ENCODE measurements around the gene ATP2B2.

The ATP2B2 gene

DNA sequence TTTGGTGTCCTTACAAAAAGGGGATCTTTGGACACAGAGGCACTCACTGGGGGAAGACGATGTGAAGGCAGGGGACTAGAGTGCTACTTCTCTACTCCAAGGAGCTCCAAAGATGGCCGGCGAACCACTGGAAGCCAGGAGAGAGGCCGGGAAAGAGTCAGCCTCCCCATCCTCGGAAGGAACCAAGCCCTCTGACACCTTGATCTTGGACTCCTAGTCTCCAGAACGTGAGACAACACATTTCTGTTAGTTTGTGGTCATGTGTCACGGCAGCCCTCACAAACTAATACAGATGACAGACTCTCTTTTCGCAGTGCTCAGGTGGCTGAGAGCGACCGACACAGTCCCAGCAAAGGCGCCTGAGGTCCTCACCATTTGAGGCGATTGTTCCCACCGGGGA is 24.4 kb upstream of the ATP2B2 start:
- no peak for DNase-seq (ENCODE audit: low spot score)

DNA sequence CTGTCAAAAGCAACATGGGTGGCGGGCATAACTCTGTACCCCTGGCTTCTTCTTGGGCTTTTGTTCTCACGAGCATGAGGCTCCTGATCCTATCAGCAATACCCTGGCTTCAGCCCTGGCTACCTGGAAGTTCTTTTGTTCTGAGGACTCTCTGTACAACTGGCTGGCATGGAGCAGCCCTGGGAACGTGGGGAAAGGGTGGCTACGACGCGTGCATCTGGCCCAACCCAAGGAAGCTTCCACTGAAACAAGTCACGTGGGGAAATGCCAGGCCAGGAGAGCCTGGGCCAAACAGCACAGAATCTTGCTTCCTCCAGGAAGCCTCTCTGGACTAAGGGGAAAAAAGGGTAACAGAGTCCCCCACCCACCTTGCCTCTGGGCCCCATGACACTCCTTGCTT is 22.7 kb upstream of the ATP2B2 start:
- DNase-seq (ENCODE audit: low spot score): no peak

DNA sequence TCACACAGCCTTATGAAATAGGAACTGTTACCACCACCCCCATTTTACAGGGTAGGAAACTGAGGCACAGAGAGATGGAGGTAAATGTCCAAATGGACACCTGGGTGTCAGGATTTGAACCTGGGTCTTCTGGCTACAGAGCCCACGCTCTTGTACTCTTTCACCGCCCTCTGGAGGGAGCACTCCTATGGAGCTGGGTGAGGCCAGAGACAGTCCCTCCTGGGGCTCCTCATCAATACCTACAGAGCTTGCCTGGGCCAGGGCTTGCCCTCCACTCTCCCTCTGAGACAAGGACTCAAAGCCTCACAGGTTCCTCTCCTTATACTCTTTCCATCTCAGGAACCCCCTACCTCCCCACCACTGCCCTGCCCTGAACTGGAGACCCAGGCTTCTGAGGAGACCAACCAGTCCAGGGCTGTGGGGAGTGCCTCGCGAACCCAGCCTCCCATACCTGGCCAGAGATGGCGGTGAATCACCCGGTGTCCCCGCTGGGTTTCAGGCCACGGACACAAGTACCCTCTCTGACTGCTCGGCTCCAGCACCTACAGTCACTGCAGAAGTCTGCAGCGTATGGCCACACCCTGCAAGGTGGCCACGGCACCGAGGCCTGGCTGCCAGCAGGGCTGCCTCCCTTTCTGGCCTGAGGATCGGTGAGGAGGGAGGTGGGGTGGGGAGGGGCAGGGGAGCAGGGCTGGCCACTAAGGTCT is 22.1 kb upstream of the ATP2B2 start:
- no peak for DNase-seq (ENCODE audit: low spot score)

DNA sequence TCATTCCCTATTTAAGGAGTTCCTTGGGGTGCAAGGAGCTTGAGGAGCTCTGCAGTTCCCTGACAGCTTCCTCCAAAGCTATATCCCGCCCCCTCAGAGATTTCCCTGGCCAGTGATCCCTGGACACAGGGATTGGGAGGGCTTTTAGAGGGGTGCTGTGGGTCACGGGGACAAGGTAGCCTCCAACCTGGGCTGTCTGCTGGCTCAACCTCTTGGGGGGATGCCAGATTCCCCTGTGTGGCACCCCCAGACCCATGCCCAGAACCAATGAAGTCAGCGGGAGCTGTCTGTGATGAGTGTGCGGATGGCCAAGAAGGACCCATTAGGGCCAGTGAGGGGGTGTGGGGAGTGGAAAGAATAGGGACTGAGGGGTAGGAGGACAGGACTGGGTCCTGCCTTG is 21.0 kb upstream of the ATP2B2 start:
- no peak for DNase-seq (ENCODE audit: low spot score)

DNA sequence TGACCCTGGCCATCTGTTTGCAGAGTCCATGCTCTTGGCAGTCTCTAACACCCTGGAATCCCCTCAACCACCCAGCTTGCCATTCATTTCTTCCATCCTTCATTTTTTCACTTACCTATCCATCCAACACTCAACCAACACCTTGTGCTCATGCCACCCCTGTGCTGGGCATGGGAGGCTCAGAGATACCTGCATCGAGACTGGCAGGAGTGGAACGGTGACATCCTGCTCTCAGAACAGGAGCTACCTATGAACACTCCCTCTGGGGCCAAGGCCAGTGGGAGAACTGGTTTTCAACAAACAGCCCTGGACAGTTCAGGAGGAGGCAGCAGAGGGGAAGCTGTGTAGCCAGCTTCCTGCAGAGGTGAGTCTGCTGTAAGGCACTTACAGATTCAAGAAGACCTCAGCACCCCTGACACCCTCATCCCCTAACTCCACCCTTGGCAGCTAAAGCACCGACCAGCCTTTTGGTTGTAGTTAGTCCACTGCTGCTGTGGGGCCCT is 19.5 kb upstream of the ATP2B2 start:
- no peak for DNase-seq (ENCODE audit: low spot score)

DNA sequence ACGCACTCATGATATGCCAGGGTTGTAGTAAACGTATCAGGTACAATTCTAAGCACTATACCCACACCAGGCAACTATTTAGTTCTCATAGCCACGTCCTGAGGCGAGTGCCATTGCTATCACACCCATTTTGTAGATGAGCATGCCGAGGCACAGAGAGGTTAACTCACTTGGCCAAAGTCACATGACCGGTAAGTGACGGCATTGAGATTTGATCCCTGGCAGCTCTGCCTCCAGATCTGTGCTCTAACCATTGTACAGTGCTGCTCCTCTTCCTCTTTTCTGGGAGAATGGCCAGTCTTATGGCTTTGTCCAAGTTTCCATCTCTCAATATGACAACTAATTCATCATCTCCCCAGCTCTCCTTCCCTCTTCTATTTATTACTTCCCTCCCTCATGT is 18.9 kb upstream of the ATP2B2 start:
- no peak for DNase-seq (ENCODE audit: low spot score)

DNA sequence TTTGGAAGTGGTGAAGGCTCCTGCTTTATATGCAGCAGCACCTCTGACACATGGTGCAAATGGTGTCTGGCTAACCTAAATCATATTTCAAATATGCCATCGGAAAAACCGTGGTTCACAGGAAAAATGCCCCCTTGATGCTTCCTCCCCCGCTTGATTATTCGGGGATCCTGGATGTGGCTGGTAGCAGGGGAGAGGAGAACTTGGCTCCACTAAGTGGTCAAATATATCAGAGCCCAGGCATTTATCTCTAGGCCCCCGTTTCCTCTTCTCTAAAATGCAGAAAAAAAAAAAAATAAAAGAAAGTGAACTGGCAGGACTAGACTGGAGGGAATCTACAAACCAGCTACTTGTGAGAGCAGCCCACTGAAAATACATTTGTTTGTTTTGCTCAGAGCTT is 18.2 kb upstream of the ATP2B2 start:
- no peak for DNase-seq (ENCODE audit: low spot score)

DNA sequence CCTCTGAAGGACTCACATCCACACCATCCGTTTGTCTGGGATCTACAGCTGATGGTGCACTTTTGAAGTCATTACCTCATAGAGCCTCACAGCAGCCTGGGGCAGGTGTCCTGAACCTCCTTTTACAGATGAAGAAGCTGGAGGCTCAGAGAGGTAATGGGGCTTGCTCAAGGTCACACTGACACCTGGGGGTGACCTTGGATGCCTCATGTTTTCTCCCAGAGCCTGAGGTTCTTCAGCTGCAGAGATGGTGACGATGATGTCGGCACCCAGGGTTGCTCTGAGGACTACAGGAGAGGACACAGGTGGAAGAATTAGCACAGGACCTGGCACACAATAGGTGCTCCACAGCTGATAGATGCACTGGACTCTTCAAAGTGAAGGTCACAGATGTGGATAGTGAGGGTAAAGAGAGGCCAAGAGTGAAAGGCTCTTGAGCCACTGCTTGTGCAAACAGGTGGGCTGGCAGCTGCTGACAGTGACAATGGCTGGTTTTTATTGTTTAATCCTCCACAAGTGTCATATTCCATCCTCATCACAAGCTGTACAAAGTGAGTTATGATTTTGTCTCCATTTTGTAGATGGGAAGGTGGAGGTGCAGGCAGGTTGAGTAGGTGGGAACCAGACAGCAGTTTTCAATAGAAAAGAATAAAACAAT is 17.4 kb upstream of the ATP2B2 start:
- no peak for DNase-seq (ENCODE audit: low spot score)

DNA sequence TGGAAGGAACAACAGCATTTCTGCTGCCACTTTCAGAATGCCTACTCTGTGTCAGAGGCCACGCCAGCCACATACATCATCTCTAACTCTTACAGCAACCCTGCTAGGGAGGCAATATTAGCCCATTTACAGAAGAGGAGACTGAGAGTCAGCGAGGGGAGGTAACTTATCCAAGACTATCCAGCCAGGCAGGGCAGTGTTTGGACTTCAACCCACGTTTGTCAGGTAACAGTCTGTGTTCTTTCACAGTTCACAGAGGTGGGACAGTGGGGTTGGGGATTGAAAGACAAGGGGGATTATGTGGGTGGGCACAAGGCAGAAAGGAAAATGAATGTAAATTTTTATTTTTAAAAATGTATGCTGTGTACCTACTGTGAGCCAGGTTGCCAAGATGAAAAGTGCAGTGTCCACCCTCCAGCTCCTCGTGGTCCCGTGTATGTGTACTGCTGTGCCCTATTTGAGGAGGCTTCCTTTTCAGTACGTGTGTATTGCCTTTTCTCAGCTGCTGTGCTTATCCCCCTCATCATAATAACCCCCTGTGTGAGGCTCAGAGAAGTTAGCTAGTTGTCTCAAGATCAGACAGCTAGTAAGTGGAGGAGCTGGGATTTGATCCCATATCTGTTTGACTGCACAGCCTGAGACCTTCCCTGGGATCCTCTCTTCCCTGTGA is 16.5 kb upstream of the ATP2B2 start:
- DNase-seq (ENCODE audit: low spot score): no peak

DNA sequence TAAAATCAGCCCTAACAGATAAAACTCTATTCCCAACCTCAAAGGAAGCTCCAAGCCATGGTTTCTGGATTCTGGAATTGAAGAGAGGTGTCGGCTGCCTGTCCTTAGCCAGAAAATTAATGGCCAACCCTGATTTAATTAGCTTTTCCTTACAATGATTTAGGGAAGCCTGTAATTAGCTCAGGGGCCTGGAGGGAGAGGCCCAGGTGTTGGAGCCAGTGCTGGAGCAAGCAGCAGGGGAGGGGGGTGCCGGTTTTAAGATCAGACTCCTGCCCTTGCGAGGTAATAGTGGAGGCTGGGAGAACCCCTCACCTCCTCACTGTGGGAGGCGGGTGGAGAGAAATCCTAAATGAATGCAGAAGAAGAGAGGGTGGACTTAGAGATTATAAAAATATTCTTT is 14.7 kb upstream of the ATP2B2 start:
- DNase-seq (ENCODE audit: low spot score): no peak

DNA sequence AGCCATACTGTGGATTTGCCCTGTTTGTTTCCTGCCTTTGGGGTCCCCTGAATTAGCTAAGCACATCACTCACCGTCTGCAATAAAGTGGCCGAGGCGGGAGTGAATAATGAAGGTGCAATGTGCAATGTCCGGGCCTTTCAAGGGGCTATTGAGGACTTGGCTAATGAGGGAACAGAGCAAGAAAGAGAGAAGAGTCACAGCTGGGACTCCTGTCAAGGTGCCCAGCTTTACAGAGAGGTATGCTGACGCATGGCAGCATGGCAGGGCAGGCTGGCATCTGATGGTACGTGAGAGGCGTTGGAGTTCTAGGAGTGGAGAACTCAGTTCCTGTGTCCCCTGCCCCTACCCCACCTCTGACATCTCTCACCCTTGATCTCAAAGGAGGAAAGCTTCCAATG is 13.8 kb upstream of the ATP2B2 start:
- no peak for DNase-seq (ENCODE audit: low spot score)

DNA sequence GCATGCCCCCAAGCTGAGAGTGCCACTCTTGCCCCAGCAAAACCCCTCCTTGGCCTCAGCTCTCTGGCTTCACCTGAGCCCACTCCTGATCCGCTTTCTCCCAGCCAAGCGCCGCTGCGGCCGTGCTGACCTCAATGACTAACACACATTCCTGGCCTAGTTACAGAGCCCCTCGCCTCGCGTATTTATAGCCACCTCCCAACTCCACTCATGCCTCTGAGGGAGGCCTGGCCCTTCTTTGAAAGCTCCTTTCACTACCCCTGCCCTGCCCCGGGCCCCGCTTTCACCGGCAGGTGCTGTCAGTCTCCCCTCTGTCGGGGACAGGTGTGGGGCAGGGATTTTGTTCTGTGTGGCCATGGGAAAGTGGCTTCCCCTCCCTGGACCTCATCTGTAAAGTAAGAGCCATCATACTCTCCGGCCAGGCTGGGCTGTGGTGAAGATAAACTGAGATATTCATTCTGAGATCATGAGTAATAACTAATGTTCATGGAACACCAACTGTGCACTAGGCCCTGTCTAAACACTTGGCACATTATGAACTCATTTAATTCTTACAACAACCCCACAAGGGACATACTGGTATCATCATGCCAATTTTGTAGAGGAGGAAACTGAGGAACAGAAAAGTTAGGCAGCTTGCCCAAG is 13.2 kb upstream of the ATP2B2 start:
- DNase-seq (ENCODE audit: low spot score): no peak

DNA sequence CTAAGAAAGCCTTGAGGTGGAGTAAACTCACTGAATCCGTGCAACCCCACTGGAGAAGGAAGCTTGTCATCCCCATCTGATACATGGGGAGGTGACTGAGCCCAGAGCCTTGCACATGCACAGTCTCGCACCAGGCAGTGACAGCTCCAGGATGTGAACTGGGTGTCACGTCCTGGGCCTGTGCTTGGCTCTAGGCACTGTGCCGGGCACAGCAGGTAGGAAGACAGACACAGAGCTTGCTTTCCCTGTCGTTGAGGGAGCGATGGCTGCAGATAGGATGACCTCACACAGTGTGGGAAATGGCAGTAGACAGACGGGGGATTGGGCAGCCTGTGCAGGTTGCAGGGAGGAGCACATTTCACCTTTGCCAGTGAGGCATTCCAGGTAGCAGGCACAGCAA is 12.2 kb upstream of the ATP2B2 start:
- DNase-seq (ENCODE audit: low spot score): no peak

DNA sequence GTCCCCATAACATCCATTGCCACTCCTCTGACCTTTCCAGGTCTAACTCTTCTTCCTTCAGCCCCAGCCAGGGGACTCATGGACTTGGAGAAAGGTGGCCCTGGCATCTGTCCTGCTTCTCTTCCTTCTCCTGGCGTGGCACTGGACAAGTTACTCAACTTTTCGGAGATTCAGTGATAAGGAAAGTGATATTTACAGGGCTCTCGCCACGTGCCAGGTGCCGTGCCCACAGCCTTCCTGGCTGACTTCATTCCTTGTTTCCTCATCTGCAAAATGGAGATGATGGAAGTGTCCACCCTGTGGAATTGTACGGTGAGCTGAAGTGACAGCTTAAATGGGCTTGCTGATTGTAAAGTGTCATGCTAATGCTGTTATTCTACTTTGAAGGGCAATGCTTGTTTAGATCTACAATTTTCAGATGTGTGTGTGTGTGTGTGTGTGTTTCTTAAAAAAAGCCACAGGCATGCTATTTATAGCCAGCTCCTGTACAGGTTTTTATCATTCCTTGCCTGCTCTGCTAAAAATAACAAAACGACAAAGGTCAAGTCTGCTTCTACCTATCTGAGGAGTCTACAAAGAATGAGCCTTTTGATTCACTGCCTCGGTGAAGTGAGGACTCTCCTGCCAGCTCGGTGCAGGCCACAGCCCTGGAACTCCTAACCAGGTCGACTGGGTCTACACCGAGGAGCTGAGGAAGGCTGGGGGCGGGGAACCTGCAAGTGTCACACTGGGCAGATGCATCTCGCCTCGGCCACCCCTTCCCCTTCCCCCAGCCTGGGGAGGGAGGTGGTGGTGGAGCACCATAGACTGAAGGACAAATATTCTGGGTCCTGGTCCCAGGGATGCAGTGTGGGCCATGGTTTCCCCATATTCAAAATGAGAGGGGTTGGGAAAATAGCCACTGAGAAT is 11.4 kb upstream of the ATP2B2 start:
- no peak for DNase-seq (ENCODE audit: low spot score)

DNA sequence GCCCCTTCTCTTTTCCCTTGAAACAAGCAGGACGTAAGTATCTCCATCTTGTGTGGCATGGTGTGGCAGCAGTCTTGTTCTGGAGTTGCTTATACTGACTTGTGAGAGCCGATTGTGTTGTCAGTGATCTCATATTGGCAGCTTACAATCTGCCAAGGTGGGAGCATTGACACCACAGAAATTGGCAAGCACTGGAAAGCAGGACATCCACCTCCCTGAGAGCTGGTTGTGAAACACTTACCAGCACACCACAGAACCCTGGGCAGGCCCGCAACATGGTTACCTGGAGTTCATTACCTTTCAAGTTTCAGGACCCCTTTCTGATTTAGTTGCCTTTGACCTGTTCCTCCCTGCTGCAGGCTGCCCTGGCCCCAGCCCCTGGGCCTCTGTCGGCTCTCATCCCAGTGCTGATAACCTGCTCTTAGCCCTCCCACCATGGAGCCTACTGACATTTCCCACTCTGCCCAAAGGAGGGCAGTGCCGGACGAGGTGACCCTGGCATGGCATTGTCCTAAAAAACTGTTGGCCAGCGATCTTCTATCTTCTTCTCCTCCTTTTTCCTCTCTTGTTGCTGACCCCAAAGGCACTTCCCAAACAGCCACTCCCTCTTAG is 10.6 kb upstream of the ATP2B2 start:
- DNase-seq (ENCODE audit: low spot score): no peak

DNA sequence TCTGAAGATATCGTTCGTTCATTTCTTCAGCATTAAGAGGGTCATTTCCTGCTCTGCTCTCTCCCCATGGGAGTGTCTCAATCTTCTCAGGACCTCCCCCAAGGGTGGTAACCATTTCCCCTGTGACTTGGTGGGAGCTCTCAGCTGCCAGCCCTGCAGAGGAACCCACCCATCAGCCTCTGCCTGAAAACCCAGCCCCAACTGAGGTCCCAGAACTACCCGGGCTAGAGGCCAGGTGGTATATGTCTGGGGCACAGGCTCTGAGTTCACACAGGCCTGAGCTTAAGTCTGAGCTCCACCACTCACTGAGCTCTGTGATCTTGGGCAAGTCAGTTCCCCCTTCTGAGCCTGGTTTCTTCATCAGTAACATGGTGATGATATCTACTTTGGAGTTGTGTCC is 10.0 kb upstream of the ATP2B2 start:
- no peak for DNase-seq (ENCODE audit: low spot score)

DNA sequence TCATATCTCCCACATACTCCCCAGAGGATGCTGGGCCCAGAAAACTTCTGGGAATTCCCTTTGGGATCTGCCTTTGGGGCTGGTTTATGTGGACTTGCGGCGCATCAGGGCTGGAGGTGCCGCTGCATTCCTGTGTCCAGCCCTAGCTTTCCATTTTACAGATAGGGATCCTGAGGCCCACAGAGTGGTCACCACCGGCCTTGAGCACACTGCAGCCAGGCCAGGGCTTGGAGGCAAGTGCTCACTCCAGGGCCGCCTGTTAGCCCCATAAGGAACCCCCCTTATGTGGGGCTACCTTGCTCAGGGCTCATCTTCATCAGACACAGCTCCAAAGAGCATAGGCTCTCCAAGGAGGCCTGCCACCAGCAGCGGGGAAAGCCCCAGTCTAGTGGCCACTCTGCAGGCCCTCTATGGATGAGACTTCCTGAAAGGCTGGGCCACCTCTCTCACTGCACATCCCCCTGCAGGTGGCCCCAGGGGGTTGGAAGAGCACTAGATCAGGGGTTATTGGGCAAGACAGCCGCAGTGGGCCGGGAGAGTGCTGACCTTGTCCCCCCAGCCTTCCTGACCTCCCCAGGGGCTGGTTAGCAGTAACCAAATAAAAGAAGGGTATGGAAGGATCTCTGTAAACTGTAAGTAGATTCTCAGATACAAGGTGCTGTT is 9.2 kb upstream of the ATP2B2 start:
- no peak for DNase-seq (ENCODE audit: low spot score)

DNA sequence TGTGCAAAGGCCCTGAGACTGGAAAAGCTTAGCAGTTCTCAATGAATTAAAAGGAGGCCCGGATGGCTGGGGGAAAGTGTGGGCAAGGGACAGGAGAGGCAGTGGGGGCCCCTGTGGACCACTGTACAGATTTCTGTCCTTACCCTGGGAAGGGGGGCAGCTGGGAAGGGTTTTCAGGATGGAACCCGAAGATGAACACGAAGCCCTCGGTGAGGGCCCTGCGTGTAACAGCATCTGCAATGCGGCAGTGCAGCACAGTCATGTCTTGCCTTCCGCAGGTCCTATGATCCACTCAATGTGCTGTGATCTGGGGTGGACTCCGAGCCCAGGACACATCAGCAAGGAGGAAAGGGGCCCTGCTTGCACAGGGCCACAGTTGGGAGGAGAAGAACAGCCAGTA is 7.9 kb upstream of the ATP2B2 start:
- no peak for DNase-seq (ENCODE audit: low spot score)

DNA sequence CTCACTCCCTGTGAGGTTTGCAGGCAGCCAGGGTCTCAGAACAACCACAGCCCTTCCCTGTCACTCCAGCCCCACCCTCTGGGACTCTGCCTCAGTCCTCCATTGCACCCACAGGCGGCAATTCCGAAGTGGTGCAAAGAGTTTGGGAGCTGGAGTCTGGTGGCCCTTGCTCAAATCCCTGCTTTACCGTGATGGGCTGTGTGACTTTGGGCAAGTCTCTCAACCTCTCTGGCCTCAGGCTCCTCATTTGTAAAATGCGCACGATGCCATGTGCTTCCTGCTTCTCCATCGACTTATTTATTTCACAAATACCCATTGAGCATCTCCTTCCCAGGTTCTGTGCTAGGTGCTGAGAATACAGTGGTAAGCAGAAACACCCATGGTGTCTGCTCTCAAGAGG is 7.3 kb upstream of the ATP2B2 start:
- no peak for DNase-seq (ENCODE audit: low spot score)

DNA sequence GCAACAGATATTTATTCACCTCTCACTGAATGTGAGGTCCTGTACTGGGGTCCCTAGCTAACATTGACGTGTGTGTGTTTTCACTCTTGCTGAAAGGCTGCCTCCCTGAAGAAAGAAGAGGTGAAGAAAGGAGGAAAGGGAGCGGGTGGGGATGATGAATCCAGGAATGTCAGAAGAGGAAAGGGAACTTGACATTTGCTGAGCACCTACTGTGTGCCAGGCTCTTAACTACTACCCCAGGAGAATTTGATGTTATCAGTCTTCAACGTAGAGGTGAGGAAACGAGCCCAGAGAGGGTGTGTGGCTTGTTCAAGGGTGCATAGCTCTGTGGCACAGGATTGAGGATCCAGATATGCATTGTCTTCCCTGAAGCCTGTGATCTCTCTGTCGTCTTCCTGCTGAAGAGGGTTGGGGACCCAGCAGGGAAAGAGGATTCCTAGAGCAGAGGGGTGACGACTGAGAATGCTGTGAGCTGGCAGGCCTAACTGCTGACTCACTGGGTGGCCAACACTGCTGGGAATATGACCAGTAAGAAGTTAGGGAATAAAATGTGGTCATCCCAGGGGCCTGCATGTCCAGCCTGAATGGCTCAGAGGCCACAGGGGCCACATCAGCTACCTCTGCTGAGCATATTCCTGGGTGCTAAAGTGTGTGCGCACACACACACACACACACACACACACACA is 6.6 kb upstream of the ATP2B2 start:
- no peak for DNase-seq (ENCODE audit: low spot score)

All from pons (tissue), 1 donor.